Measurements from ENCODE around the gene CACNA1D.

CACNA1D gene

DNA sequence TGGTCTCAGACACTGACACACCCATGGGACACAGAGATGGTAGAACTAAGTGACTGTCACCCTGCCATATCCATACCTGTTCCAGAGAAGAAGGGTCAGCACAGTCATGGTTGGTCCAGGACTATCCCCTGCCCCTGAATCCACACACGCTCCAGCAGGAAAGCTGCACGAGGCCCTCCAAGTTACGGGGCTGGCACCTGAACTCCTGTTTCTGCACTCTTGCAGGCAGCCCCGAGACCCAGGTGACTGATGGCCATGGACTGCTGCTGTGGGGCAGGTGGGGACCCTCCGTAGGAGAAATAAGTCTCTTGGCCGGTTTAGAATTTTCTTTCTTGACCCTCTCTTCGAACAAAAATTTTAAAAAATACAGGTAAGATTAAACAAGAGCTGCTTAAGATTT, 321.2 kb downstream of the CACNA1D start:
- DNase-seq = no peak

DNA sequence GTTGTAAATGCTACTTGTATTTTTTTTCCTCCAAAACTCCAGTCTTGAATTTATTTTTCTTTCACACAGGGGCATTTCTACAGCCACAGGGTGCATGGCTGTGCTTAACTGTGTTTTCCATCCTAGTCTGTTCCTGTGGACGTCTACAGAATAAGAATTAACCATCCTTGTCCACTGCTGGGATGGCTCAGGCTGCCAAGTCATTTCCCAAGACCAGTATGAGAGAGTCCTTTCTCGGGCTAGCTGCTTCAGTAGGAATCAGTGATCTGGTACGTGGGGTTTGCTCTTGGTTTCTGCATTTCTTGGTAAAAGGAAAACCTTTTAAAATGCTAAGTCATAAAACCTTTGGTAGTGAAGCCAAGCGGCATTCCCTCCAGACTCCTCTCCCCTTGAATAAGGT, 322.0 kb downstream of the CACNA1D start:
- no peak for DNase-seq

DNA sequence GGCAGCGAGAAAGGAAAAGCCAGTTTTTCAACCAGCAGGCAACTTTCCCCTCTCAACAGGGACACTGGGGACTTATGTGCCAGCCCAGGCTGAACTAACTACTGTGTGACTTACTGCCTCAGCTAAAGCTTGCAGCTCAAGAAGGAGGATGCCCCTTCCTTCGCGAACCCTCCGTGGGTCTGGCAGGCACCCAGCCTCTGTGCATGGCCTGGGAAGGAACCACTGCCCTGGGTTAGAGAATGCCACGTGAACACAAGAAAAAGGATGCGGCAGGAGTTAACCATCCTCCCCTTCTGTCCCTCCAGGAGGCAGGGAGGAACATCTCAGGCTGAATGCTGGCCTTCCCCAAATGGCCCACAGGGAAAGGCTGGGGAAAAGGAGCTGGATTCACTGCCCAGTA, 322.8 kb downstream of the CACNA1D start:
- no peak for DNase-seq

DNA sequence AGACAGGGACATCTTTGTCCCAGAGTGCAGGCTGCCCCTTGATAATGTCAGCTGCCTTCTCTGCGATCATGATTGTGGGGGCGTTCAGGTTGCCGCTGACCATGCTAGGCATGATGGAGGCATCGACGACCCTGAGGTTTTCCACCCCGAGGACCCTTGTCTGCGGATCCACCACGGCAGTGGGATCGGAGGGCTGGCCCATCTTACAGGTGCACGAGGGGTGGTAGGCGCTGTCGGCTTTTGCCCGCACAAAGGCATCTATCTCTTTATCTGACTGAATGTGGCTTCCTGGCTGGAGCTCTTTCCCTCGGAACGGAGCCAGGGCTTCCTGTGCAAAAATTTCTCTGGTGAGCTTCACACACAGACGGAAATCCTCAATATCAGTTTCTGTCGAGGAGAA, 323.4 kb downstream of the CACNA1D start:
- DNase-seq = no peak

DNA sequence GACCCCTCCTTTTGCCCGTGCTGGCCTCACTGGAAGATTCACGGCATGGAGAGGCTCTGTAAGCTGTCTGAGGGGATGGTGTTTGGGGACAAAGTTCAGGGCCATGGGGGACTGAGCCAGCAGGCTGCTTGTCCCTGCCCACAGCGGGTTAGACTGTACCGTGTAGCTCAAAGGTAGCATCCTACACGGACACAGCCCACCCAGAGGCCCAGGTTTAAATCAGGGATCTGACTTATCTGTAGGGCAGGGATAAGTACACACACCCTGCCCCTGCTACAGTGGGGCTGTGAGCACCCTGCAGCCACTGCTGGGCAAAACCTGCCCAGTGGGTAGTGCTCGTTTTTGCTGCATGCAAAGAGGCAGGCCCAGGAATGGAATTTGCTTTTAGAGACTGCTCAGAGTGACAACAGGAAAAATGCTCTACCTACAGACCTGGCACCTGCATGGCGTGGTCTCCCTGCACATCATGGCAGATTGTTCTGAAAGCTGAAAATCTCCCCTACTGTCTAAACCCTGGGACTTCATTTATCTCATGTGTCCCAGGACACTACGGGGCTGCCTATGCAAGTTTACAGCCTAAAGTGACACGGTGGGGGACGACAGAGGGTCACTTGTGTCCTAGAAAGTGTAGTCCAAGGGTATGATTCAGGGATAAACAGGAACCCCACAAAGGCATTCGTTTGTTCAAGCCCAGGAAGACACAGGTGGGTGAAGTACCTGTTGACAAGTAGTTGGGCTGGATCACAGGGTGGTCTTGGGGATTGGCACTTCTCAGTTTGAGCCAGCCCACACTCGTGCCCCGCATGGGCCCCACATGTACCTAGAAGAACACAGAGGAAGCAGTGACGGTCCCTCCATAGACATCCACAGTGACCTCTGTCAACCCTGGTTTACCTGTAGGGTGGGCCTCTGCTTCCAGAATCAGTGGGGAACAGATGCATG, 324.1 kb downstream of the CACNA1D start:
- no peak for DNase-seq

DNA sequence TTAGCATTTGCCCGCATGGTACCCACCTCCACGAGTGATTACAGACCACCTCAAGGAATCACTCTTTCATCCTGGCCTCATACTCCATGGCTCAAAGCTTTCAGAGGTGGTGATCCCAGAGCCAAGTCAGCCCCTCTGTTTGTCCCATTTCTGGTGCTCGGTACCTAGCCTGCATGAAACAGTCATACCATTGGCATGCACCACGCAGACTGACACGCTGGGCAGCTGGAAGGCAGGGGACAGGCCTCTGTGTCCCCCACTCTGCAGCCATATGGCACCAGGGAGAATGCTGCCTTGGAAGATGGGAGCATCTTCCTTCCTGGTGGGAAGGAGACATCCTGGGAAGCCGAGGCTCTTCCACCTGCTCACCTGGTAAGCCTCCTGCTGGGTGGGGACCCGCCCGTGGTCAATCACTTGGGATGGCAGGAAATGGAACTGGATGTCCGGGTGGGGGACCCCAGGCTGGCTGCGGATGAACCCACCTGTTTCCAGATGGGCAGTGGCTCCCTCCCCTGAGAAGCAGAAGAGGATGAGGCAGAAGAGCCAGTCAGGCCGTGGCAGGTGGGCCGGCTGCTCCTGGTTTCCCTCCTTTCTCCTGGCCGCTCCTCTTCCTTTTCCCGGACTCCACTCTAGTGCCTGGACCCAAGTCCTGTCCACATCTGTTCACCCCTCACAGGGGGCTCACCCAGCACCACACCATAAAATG, 324.9 kb downstream of the CACNA1D start:
- DNase-seq = no peak

DNA sequence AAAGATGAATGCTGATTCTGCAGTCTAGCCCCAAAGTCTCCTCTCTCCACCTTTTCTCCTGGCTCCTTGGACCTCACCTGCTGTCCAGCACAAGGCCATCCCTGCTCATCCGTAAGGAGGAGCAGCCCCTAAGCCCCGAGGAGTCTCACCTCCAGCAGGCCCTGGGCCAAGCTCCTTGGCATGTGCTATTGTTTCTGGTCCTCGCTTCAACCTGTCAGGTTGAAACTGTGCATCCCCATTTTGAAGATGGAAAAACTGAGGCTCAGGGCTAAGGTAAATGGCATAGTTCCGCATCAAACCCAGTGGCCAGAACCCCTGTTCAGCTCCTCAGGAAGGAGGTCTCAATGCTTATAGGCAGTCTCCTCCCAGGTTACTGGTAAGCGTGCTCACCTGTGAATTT, 325.7 kb downstream of the CACNA1D start:
- no peak for DNase-seq

DNA sequence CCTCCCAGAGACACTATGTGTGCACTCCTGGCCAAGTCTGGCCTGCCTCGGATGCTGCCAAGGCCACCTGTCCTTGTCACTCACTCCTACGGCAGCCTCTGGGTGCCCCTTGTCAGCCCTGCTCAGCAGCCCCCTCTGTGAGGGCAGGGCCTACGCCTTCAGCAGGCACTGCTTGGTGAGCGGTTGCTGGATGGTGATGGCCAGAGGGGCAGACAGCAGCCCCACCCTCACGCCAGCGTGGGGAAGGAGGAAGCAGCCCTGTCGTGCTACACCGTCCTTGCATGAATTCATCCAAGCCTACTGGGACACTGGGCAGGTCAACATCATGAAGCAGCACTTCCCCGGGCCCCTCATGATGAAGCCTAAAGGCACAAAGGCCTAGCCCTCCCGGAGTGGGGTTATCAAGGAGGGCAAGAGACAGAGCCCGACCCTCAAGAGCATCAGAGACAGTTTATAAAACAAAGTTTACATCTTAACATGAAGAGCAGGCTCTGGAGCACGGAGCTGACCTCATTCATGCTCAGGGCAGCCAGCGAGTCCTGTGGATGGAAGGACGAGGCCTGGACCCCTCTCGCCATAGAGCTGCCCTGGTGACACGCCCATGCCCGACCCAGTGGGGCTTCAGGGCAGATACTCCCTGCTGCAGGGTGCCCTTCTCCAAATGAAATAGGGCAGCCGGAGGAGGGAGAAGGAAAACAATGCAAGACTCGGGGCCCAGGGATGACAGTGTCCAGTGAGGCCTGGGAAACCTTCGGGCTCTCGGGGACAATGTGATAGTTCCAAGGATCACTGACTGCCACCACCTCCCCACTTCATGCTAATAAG, 326.6 kb downstream of the CACNA1D start:
- DNase-seq = no peak

DNA sequence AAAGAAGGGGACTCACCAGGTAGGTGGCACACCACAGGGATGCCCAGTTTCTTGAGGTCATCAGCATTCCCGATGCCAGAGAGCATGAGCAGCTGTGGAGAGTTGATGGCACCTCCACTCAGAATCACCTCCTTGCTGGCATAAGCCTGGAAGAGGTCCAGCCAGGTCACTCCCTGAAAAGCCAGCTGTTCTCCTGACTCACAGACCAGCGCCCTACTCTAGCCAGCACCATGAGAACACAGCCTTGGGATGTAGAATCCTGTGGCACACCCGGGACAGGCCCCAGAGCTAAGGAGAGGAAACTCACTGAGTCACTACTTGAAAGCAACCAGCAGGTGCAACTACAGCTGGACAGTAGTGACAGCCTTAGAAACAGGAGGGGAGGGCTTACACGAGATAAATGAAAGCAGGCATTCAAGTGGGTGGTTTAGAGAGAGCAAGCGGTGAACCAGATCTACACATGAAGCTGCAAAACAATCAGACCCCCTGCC, 327.3 kb downstream of the CACNA1D start:
- no peak for DNase-seq

DNA sequence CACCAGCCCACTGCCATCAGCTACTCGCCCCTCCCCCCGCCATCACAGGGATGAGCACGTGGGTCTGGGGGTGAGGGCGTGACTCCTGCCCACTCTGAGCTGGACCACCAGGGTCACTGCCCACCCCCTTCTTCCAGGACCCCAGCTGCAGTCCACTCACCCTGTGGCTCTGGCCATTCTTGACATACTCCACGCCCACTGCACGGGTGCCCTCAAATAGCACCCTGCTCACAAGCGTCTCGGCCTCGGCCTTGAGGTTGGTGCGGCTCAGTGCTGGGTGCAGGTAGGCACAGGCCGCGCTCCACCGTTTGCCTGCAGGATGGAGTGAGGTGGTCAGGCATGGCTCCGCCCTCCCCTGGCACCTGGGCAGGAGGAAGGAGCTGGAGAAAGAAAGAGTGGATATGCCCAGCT, 327.9 kb downstream of the CACNA1D start:
- no peak for DNase-seq

DNA sequence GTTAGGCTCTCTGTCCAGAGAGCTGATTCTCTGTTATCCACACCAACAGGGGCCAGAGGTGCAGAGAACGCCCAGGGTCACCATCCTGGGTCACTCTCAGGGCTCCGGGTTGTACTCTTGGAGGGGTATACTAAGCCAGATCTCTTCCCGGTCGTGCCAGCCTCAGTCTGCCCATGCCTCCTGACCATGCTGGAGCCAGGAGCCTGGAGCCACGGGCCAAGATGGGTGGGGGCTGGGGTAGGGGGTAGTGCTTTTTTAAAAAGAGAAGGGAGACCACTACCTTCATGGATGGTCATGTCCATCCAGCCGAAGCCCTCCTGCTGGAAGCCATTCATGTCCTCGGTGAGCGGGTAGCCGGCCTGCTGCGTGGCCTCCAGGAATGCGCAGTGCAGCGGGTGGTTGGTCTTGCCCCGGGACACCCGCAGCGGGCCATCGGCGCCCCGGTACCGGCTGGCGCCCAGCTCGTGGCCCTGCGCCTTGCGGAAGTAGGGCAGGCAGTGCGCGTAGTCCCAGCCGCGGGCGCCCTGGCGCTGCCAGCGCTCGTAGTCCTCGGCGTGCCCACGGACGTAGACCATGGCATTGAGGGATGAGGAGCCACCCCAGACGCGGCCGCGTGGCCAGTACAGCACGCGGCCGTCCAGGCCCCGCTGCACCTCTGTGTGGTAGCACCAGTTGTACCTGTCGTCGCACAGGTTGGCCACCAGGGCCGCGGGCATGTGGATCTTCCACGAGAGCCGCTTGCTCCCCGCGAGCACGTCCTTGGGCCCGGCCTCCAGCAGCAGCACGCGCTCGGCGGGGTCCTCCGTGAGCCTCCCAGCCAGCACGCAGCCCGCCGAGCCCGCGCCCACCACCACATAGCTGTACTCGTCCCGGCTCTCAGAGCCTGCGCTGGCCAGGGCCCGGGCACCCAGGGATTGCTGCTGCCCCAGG, 328.9 kb downstream of the CACNA1D start:
- no peak for DNase-seq

DNA sequence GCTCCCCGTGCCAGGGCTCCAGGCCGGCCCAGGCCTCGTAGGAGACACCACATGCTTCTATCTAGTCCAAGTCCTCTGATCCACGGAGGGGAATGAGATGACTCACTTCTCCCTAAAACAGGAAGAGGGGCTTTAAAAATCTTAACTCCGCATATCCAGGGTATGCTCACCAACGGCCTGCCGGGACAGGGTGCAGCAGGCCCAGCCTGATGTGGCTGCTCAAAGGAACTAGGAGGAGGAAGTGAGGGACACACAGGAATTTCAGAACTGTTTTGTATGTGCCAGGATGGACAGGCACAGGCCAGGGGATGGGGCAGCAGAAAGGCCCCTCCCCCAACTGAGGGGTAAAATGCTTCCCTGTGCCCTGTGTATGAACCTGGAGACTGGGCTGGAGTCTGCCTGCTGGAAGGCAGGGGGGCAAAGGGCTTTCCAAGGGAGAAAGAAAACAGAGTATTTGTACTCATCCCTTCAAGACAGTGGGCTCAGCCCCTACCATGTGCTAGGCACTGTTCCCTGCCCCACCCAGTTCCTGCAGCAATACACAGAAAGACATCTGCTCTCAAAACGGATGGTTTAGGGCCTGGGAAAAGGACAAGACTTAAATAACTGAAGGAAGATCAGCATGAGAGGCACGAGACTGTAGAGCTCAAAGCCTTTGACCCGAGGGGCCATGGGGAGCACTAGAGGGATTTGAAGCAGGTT, 329.7 kb downstream of the CACNA1D start:
- DNase-seq = no peak

DNA sequence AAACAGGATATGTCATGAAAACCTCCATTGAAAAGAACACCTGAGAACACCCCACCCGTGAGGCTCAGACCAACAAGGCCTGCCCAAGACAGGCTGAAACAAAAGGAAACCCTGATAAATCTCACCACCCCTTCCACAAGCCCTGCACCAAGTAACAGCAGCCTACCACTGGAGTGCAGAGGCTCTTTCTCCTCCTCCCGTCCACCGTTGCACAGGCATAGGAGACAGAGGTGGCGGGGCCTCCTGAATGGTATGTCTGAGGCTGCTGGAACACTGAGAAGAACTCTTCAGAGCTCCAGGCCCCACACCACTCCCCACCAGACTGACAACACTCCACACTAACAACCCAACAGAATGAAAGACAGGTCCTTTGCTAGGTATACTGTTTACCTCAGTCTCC, 330.4 kb downstream of the CACNA1D start:
- no peak for DNase-seq

DNA sequence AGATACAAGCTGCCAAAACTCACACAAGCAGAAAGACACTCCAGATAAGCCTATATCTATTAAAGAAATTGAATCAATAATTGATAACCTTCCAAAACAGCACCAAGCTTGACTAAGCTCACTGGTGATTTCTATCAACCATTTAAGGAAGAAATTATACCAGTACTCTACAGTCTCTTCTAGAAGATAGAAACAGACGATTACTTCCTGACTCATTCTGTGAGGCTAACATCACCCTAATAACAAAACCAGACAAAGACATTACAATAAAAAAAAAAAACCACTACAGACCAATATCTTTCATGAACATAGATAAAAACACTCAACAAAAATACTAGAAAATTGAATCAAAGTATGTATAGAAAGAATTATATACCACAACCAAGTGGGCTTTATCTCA, 331.6 kb downstream of the CACNA1D start:
- DNase-seq = no peak

DNA sequence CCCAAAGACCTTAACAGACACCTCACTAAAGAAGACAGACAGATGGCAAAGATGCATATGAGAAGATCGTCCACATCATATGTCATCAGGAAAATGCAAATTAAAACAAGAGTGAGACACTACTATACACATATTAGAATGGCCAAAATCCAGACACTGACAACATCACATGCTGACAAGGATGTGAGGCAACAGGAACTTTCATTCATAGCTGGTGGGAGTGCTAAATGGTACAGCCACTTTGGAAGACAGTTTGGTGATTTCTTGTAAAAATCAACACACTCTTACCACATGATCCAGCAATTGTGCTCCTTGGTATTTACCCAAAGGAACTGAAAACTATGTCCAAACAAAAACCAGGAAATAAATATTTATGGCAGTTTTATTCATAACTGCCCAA, 334.2 kb downstream of the CACNA1D start:
- no peak for DNase-seq

DNA sequence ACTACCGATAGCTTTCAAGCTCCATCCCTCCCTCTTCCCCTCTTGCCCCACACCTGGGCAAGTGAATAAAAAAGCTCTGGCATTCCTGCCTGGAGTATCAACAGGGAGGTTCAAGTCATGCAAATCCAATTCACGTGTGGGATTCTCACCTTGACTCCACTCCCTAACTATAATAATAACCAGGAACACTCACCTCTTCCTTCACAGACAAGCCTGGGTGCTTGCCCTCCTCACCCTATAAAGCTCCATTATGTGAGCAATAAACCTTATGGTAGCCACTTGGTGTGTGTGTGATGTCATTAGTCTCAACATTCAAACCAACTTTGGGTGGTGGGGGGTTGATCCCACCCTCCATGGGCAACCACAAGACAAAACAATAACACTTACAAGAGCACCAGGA, 335.2 kb downstream of the CACNA1D start:
- no peak for DNase-seq

DNA sequence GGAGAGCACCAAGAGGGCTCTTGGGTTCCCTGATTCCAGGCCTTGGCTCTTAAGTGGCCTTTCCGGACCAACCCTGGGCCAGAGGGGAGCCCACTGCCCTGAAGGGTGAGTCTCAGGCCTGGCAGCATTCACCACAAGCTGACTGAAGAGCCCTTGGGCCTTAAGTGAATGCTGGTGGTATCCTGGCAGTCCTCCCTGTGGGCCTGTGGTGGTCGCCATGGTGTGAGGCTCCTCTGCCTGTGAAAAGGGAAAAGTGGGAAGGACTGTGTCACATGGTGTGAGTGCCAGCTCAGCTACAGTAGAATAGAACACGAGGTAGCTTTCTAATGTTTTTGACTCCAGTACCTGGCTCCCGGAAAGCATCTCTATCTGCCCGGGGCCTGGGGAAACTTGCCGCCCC, 336.5 kb downstream of the CACNA1D start:
- DNase-seq = no peak

DNA sequence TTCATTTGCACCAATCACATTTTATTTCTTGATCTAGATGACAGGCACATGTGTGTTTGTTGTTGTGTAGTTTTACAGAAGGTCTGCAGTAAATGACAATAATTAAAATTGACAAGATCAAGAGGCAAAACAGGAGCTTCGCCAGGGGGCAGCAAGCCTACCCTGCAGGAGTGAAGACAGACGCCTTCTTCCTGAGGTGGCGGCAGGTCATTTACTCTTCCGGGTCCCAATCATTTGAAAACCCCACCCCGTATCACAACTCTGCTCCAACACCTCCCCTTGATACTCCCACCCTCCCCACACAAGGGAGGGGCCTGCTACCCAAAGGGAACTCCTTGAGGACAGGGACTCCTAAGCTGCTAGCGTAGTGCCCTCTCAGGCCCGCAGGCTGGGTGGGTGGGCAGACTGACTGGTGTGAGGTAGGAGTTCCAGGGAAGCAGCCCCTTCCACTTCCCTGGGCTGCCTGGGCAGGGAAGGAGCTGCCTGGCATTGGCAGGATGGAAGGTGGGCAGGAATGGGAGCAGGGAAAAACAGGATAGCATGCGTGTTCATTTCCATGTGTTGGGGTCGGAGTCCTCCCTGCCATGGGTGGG, 338.7 kb downstream of the CACNA1D start:
- no peak for DNase-seq

DNA sequence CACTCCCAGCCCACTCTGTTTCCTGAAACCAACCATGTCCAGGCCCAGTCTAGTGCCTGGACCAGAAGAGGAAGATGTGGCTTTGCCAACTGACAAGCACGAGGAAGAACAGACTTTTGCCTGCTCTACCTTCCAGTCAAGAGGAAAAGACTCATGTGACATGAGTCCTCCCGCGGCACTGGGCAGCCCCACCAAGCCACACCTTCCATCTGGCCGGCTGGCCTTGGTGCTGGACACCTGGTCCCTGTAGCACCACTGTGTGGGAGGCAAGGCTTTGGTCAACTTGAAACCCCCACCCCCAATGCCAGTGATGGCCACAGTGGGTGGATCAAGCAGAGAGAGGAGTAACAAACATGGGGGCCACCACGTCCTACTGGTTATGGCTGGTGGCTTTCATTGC, 339.3 kb downstream of the CACNA1D start:
- no peak for DNase-seq

DNA sequence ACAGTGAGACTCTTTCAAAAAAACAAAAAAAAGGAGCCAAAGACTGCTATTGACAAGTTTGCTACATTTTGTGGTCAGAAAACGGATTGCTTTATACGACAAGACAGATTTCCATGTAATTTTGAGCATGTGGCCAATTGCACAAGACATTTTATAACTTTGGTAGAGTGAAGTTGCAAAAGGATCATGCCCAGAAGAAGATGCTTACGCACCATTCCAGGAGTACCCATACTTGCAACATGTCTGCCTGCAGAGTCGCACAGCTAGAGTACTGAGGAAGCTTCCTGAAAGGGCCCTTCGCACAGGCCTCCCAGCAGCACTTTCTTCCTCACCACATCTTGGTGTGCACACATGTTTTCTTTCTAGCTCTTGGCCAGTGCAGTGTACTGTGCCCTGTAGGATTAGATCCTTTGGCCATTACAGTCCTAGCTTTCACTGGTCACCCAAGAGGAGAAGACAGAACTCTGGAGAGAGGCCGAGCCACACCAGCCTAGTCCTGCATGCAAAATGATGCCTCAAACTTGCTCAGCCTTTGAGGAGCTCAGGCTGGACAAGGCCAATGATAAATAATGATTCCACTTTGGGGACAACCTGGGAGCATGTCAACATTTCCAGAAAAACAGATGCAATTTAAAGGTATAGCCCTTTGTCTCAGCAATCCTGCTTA, 340.2 kb downstream of the CACNA1D start:
- no peak for DNase-seq
